HepG2 (cell line): Measurements from ENCODE around the gene PSMB11. TPM values are rescaled to one million over a fixed set of nuclear protein-coding genes. Genes with fewer than 3 reads are reported as not detected.

Source experiments
- ARID3A ChIP-seq: IDR thresholded peaks from 2 replicates; pipeline ENCODE4 v1.6.1; 2012; ENCODE audit warnings: low read depth, low read length, improper control_type of control experiment
- ATF4 ChIP-seq, 2 experiments: fragments of 450-650 bp in 1 of 2; sonication (generic) in 1 of 2; formaldehyde crosslinking; IDR thresholded peaks; 2 replicates each; pipeline versions ENCODE4 v1.5.0 to v1.8.0; 2020 to 2022; ENCODE audit warnings: mild to moderate bottlenecking in 1 of 2, missing genetic modification reagents in 1 of 2
- CENPX ChIP-seq: sonication (generic); formaldehyde crosslinking; IDR thresholded peaks from 2 replicates; pipeline ENCODE4 v1.9.0; 2021; ENCODE audit warnings: mild to moderate bottlenecking, missing genetic modification reagents, moderate library complexity
- CHD4 ChIP-seq: fragments of 200-600 bp; sonication (generic); IDR thresholded peaks from 2 replicates; pipeline ENCODE4 v1.7.0; 2017; ENCODE audit warnings: mild to moderate bottlenecking, low read length, borderline replicate concordance
- CTCF ChIP-seq: sonication (generic); formaldehyde crosslinking; IDR thresholded peaks from 2 replicates; pipeline ENCODE4 v1.5.0; 2020; ENCODE audit warnings: mild to moderate bottlenecking, missing genetic modification reagents, moderate library complexity
- FOSL2 ChIP-seq: sonication (generic); formaldehyde crosslinking; IDR thresholded peaks from 2 replicates; pipeline ENCODE4 v1.4.0; 2020; ENCODE audit warnings: missing genetic modification reagents
- HBP1 ChIP-seq: IDR thresholded peaks from 2 replicates; pipeline ENCODE4 v1.6.1; 2016; ENCODE audit warnings: low read depth, control low read depth
- HNF4G ChIP-seq, 2 experiments: sonication (generic) in 1 of 2; formaldehyde crosslinking in 1 of 2; IDR thresholded peaks; 2 replicates each; pipeline versions ENCODE4 v1.4.0 to v1.6.1; 2011 to 2020; ENCODE audit warnings: borderline replicate concordance in 2 of 2, low read depth in 2 of 2, mild to moderate bottlenecking in 2 of 2, low read length in 1 of 2, missing genetic modification reagents in 1 of 2, moderate library complexity in 1 of 2
- MAFG ChIP-seq: sonication (generic); formaldehyde crosslinking; IDR thresholded peaks from 2 replicates; pipeline ENCODE4 v1.5.1; 2020; ENCODE audit warnings: mild to moderate bottlenecking, missing genetic modification reagents
- NBN ChIP-seq: fragments of 450-650 bp; conservative IDR thresholded peaks from 2 replicates; pipeline ENCODE4 v1.6.1; 2017
- NFE2L2 ChIP-seq: fragments of 150-350 bp; IDR thresholded peaks from 2 replicates; pipeline ENCODE4 v1.6.1; 2014; ENCODE audit warnings: low read length
- SAP130 ChIP-seq: IDR thresholded peaks from 2 replicates; pipeline ENCODE4 v1.6.1; 2016; ENCODE audit warnings: low read depth
- TCF7 ChIP-seq: sonication (generic); IDR thresholded peaks from 2 replicates; pipeline ENCODE4 v1.6.1; 2016; ENCODE audit warnings: antibody characterized with exemption, low read depth
- YEATS2 ChIP-seq: sonication (generic); formaldehyde crosslinking; IDR thresholded peaks from 2 replicates; pipeline ENCODE4 v1.4.0; 2020; ENCODE audit warnings: missing genetic modification reagents, borderline replicate concordance
- ZBTB7B ChIP-seq: sonication (generic); formaldehyde crosslinking; IDR thresholded peaks from 2 replicates; pipeline ENCODE4 v1.4.0; 2020; ENCODE audit warnings: missing genetic modification reagents
- ZFP90 ChIP-seq: sonication (generic); formaldehyde crosslinking; IDR thresholded peaks from 2 replicates; pipeline ENCODE4 v1.8.0; 2022; ENCODE audit warnings: missing genetic modification reagents, mild to moderate bottlenecking, inconsistent platforms, borderline replicate concordance
- ZNF274 ChIP-seq: sonication (generic); formaldehyde crosslinking; IDR thresholded peaks from 2 replicates; pipeline ENCODE4 v1.5.1; 2020; ENCODE audit warnings: mild to moderate bottlenecking, missing genetic modification reagents
- ZNF280D ChIP-seq: sonication (generic); formaldehyde crosslinking; IDR thresholded peaks from 2 replicates; pipeline ENCODE4 v1.5.1; 2020; ENCODE audit warnings: mild to moderate bottlenecking, missing genetic modification reagents
- ZNF672 ChIP-seq: sonication (generic); formaldehyde crosslinking; IDR thresholded peaks from 2 replicates; pipeline ENCODE4 v1.8.1; 2022; ENCODE audit warnings: missing genetic modification reagents
- ZNF678 ChIP-seq: sonication (generic); formaldehyde crosslinking; IDR thresholded peaks from 2 replicates; pipeline ENCODE4 v1.4.0; 2020; ENCODE audit warnings: mild to moderate bottlenecking, missing genetic modification reagents
- ZNF761 ChIP-seq: sonication (generic); formaldehyde crosslinking; conservative IDR thresholded peaks from 2 replicates; pipeline ENCODE4 v1.4.0; 2020; ENCODE audit warnings: mild to moderate bottlenecking, missing genetic modification reagents
- polyA plus RNA-seq, 8 experiments: library from polyadenylated mRNA; depleted of rRNA in 3 of 8; stranded (reverse) in 7 of 8; unstranded in 1 of 8; fragments of >200 nt; fragmentation: Illumina TruSeq in 4 of 8; extraction: Trizol in 4 of 8; gene quantifications; 2 replicates each; pipeline versions ENCODE4 v1.2.1 to v1.2.3, GENCODE V29; 2011 to 2016; ENCODE audit warnings: low read depth in 4 of 8, missing spikeins in 1 of 8, mixed read lengths in 1 of 8; ENCODE audit not compliant: insufficient read depth in 1 of 8
- total RNA-seq, 5 experiments: library from RNA; depleted of rRNA; stranded (reverse); fragments of >200 nt; fragmentation: Illumina TruSeq; extraction: Trizol; gene quantifications; 2 replicates each; pipeline ENCODE4 v1.2.3, GENCODE V29; 2016; ENCODE audit warnings: low read depth in 1 of 5

The PSMB11 gene
- total and polyA plus RNA-seq, 2 of the 13 experiments (the other 11 are each of a cell fraction or from before 2014, with no cell fraction given): not detected

GRCh38 chr14:22994762-22995275, 47.2 kb upstream of the PSMB11 start (continued):
- TF ChIP-seq HNF4G (IDR thresholded peaks at IDR 0.05; ENCODE audit: borderline replicate concordance, low read depth, low read length) (no peak), HNF4G (CRISPR knock-in tag; IDR thresholded peaks at IDR 0.05; ENCODE audit: borderline replicate concordance, low read depth) (0 out of 2 replicates have a peak, but pooled peaks have one; percentile 26), CHD4 (no peak), CTCF (CRISPR knock-in tag) (peak; percentile 90), HBP1 (CRISPR knock-in tag) (0 out of 2 replicates have a peak, but pooled peaks have one; percentile 47), ATF4 (CRISPR knock-in tag; IDR thresholded peaks at IDR 0.05) (no peak), ZNF678 (CRISPR knock-in tag) (0 out of 2 replicates have a peak, but pooled peaks have one; percentile 46), MAFG (CRISPR knock-in tag) (no peak), SAP130 (CRISPR knock-in tag) (no peak; the same call in 1 of the 2 replicates), YEATS2 (CRISPR knock-in tag) (peak; percentile 23; the same call in 1 of the 2 replicates), FOSL2 (CRISPR knock-in tag) (no peak), TCF7 (no peak), ZNF274 (CRISPR knock-in tag) (no peak), ZNF672 (no peak), ZBTB7B (peak; percentile 61; the same call in 1 of the 2 replicates), NFE2L2 (no peak), ZNF280D (CRISPR knock-in tag) (no peak), CENPX (no peak), ARID3A (no peak), ZFP90 (CRISPR knock-in tag) (no peak; the same call in 1 of the 2 replicates), ZNF761 (CRISPR knock-in tag) (0 out of 2 replicates have a peak, but pooled peaks have one; percentile 52), NBN (no peak)
